SKM-1 treated with dmso at 0.1 percent for 144 hours (cell line): ENCODE data around the gene MTA1.

Experiments used
- DNase-seq: peaks from one replicate; lab custom pipeline; 2025; ENCODE audit not compliant: unreplicated experiment; lab: John Stamatoyannopoulos, UW

Gene MTA1

DNA sequence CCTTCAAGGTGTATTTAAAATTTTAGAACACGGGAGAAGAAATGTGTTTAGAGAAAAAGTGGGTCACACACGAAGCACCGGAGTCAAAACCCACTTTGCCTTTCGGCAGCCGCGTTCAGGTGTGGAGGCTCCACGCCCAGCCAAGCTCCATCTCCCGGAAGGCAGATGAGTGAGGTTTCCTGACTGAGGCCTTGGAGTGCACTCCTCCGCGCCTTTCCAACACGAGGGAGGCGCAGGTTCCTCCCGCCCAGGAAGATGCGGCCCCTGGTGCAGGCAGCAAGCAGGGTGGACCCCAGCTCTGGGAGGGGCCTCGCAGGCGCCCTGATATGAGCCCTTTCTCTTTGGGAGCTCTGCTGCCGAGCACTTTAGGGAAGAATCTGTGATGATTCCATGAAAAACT lies 22.5 kb downstream of the MTA1 start:
- no peak for DNase-seq

GRCh38 chr14:105442834-105443233 lies 23.2 kb downstream of the MTA1 start:
- DNase-seq: no peak

DNA sequence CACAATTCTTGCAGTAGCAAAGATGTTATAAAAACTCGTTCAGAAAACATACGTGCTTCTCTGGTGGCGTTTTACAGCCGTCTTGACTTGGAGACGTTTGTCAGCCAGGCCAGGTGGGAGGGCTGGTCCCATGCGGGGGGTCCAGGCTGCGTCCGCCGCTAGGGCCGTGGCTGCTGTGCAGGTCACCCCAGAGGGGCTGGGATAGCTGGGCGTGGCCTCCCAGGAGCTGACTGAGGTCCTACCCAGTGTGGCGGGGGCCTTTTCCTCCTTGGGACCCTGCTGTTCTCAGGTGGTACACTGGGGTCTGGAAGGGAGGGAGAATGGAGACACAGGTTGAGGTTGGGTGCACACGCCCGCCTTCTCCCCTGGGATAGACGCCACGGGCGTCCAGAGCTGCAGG lies 25.2 kb downstream of the MTA1 start:
- DNase-seq: no peak

DNA sequence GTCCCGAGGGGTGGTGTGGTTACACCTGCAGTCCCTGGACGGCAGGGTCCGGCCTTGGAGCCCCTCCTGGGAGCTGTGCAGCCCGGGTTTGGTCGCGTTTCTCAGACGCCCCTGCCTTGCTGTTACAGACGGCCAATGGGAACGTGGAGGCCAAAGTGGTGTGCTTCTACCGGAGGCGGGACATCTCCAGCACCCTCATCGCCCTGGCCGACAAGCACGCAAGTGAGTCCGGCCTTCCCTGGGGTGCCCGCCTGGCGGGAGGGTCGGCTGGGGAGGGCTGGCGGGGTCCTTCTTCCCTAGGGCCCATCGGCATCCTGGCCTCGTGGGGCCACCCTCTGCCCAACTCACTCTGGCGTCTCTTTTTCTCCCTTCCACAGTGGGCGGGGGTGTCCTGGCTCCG lies 25.7 kb downstream of the MTA1 start:
- DNase-seq: no peak

GRCh38 chr14:105445901-105446845 lies 26.5 kb downstream of the MTA1 start:
- DNase-seq: no peak

DNA sequence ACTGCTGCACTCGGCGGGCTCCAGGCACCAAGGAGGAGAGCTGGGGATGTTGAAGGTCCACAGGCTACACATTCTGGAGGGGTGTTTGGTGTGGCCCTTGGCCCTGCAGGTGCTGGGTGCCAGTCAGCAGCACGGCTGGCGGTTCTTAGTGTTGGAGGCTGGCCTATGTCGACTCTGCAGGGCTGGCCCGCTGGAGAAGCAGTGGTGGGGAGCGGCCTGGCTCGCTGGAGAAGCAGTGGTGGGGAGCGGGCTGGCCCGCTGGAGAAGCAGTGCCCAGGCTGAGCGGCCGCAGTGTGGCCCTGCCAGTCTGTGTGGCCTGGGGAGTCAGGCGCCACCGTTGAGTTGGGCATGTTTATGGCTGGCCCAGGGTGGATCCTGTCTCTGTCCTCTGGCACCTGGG lies 27.3 kb downstream of the MTA1 start:
- no peak for DNase-seq

DNA sequence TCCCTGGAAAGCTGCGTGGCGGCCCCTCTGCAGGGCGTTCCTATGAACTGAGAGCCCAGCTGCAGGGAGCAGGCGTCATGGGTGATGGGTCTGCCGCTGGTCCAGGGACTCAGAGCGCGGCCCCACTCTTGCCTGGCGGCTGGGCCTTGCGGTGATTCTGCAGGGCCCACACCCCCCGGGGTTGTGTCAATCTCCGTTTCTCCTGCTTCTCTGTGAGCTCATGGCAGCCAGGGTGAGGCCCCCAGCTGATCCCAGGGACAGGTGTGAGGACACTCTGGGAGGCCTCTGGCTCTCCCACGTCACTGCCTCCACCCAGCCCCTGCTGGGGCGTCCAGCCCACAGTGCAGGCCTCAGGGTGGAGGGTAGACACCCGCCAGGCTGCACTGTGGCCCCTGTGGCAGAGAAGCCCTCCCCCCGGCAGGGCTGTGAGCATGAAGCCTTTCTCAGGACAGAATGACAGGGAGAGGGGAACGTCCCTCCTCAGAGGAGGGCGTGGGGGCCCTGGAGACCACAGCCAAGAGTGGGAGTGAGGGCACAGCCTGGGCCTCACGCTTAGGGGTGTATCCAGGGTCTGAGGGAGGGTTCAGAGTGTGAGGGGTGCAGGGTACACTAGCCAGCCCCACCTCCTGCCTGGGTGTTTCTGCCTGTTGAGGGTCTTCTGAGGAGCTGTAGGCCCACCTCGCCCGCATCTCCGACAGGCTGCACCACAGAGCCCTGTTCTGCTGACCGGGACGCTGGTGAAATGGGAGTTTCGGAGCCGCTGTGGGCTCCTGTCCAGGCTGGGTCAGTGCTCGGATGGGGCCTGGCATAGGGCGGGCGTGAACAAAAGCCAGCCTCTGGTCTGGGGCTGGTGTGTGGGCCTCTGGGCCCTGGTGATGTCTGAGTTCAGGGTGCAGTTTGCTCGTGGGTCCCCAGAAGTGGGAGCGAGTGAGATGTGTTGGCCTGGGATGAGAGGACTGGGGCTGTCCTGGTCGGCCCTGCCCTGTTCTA lies 28.3 kb downstream of the MTA1 start:
- DNase-seq: no peak

GRCh38 chr14:105448706-105449111 lies 29.1 kb downstream of the MTA1 start:
- DNase-seq: no peak

- DNase-seq: no peak
Observed at GRCh38 chr14:105449276-105450122, 29.9 kb downstream of the MTA1 start.

DNA sequence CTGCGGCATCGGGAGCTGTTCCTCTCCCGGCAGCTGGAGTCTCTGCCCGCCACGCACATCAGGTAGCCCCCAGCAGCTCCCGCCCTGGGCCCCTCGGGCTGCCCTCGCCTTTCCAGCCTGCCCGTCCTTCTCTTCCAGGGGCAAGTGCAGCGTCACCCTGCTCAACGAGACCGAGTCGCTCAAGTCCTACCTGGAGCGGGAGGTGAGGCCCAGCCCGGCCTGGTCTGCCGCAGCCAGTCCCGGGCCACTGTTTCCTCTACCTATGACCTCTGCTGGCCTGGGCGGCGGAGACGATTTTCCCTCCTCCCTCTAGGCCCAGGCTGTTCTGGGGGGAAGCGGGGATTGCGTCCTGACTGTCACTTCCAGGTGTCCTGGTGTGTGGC lies 30.5 kb downstream of the MTA1 start:
- no peak for DNase-seq

DNA sequence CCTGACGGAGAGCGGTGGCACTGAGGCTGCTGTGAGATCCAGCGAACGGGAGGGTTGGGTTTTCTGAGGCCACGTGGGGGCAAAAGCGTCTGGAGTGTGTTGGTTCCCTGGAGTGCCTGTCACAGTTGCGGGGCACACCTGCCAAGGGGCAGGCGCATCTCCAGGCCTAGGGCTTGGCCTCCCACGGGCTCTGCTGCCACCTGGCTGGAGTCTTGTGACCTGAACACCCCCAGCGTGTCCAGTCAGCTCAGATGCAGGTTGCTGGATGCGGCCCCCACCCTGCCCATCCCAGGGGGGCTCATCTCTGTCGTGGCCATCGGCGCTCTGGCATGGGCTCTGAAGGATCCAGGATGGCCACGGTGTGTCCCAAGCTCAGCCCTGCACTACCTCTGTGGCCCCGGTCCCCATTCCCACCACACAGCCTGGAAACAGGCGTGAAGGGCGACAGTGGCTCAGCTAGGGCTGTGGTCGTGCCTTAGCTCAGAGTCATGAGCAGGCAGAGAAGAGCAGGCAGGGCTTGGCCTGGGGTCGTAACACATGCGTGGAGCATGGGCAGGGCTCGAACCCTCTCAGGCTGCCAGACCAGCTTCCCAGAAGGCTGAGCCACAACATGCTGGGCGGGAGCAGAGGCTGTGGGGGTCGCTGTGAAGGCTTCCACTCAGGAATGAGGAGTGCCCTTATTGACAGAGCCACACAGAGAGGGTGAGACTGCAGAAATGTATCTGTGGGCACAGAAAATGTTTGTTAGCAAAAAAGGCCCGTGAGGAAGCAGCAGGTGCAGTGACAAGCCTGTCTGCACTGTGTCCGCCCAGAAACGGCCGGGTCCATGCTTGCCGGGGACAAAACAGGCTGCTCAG lies 31.5 kb downstream of the MTA1 start:
- DNase-seq: no peak

GRCh38 chr14:105452963-105453362 lies 33.3 kb downstream of the MTA1 start:
- no peak for DNase-seq

- no peak for DNase-seq
Observed at GRCh38 chr14:105453847-105454246, 34.2 kb downstream of the MTA1 start.

- DNase-seq: no peak
Observed at GRCh38 chr14:105455086-105455640, 35.5 kb downstream of the MTA1 start.

GRCh38 chr14:105455766-105456660 lies 36.4 kb downstream of the MTA1 start:
- DNase-seq: no peak

- DNase-seq: no peak
Observed at GRCh38 chr14:105456736-105457617, 37.4 kb downstream of the MTA1 start.

DNA sequence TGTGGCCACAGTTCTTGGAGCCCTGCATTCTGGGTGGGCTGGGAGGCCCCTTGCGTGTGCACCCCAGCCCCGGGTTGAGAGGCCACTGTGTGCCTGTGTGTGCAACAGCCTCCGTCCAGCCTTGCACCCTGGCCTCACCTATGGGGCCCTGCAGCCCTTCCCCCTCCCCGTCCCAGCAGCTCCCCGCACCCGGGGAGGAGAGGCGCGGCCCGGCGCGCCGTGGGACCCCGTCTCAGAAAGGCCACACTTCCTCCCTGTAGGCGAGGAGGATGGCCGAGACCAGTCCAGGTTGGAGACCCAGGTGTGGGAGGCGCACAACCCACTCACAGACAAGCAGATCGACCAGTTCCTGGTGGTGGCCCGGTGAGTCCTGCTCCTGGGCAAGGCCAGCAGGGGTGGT lies 38.4 kb downstream of the MTA1 start:
- DNase-seq: no peak

- no peak for DNase-seq
Observed at GRCh38 chr14:105458571-105458970, 38.9 kb downstream of the MTA1 start.
